GM23248 (cell line): Measurements from ENCODE around the gene ITIH2. TPM values are rescaled to one million over a fixed set of nuclear protein-coding genes. Genes with fewer than 3 reads are reported as not detected.
"Not testable (repeated sequence)": the region's sequence is repeated elsewhere in the genome, so short reads cannot be mapped to it uniquely, and the experiment has no call there.

ENCODE experiments used
- DNase-seq: peaks from one replicate; pipeline ENCODE4 v3.0.0-alpha.2; 2015
- H2AFZ ChIP-seq: fragments of 200-600 bp; sonication (generic); 2 replicates; pipeline ENCODE4 v1.6.1; 2016; ENCODE audit warnings: antibody characterized with exemption
- H3F3A ChIP-seq: fragments of 200-600 bp; sonication (generic); 2 replicates; pipeline ENCODE4 v1.6.1; 2016; ENCODE audit warnings: mild to moderate bottlenecking, antibody characterized with exemption, mixed run types; ENCODE audit not compliant: insufficient read depth
- H3K27ac ChIP-seq: fragments of 200-600 bp; sonication (generic); 2 replicates; pipeline ENCODE4 v1.5.1; 2016; ENCODE audit warnings: mild to moderate bottlenecking
- H3K27me3 ChIP-seq: fragments of 200-600 bp; sonication (generic); replicated peaks from 2 replicates; pipeline ENCODE4 v1.6.1; 2016; ENCODE audit warnings: mild to moderate bottlenecking; ENCODE audit not compliant: insufficient read depth
- H3K36me3 ChIP-seq: fragments of 200-600 bp; sonication (generic); 2 replicates; pipeline ENCODE4 v1.6.1; 2016; ENCODE audit warnings: low read depth, mild to moderate bottlenecking
- H3K4me1 ChIP-seq: fragments of 200-600 bp; sonication (generic); 2 replicates; pipeline ENCODE4 v1.6.1; 2016; ENCODE audit warnings: mild to moderate bottlenecking; ENCODE audit not compliant: insufficient read depth
- H3K4me2 ChIP-seq: fragments of 200-600 bp; sonication (generic); one replicate; pipeline ENCODE4 v1.6.1; 2016; ENCODE audit warnings: mild to moderate bottlenecking; ENCODE audit not compliant: unreplicated experiment
- H3K4me3 ChIP-seq: fragments of 200-600 bp; sonication (generic); 2 replicates; pipeline ENCODE4 v1.5.1; 2016; ENCODE audit warnings: mild to moderate bottlenecking
- H3K79me2 ChIP-seq: fragments of 200-600 bp; sonication (generic); 2 replicates; pipeline ENCODE4 v1.6.1; 2016; ENCODE audit warnings: mild to moderate bottlenecking; ENCODE audit not compliant: insufficient read depth
- H3K9ac ChIP-seq: fragments of 200-600 bp; sonication (generic); 2 replicates; pipeline ENCODE4 v1.6.1; 2016; ENCODE audit warnings: mild to moderate bottlenecking
- H3K9me2 ChIP-seq: fragments of 200-600 bp; sonication (generic); 2 replicates; pipeline ENCODE4 v1.6.1; 2016; ENCODE audit warnings: mixed run types, mild to moderate bottlenecking, moderate library complexity; ENCODE audit not compliant: insufficient read depth
- H3K9me3 ChIP-seq: fragments of 200-600 bp; sonication (generic); one replicate; pipeline ENCODE4 v1.6.1; 2017; ENCODE audit warnings: low read depth
- H4K20me1 ChIP-seq: fragments of 200-600 bp; sonication (generic); 2 replicates; pipeline ENCODE4 v1.6.0; 2016; ENCODE audit not compliant: insufficient read depth
- EZH2 ChIP-seq: fragments of 200-600 bp; sonication (generic); IDR thresholded peaks from 2 replicates; pipeline ENCODE4 v1.6.1; 2018; ENCODE audit warnings: antibody characterized with exemption, mild to moderate bottlenecking; ENCODE audit not compliant: insufficient read depth, poor library complexity, severe bottlenecking
- EZH2phosphoT487 ChIP-seq: fragments of 200-600 bp; sonication (generic); IDR thresholded peaks from 2 replicates; pipeline ENCODE4 v1.6.1; 2018; ENCODE audit warnings: antibody characterized with exemption, moderate library complexity, mild to moderate bottlenecking, low read depth; ENCODE audit not compliant: insufficient read depth
- WGBS, 2 experiments: methylation state at CpG; one replicate each; pipeline ENCODE4 v1.1.6; 2015 to 2017; ENCODE audit warnings: low lambda C conversion rate in 2 of 2, low coverage in 1 of 2; ENCODE audit errors: missing lambda C conversion rate in 2 of 2; 5-methylcytosine and 5-hydroxymethylcytosine counted together
- in situ Hi-C: fragments of 300-500 bp; cut with MboI; formaldehyde crosslinking; loops from 2 replicates; pipeline ENCODE4 v1.15.0; 2020
- polyA plus RNA-seq: library from polyadenylated mRNA; unstranded; fragments of >200 nt; fragmentation: Nextera tagmentation; extraction: Ambion mirVana; gene quantifications from 2 replicates; pipeline ENCODE4 v1.2.1, GENCODE V29; 2016
- total RNA-seq: library from RNA; depleted of rRNA; stranded (reverse); fragments of >200 nt; shearing (Covaris generic); gene quantifications from 2 replicates; pipeline ENCODE4 v1.2.3, GENCODE V29; 2014

ITIH2 gene
- total and polyA plus RNA-seq, 2 experiments from 2014 or later: not detected

DNA sequence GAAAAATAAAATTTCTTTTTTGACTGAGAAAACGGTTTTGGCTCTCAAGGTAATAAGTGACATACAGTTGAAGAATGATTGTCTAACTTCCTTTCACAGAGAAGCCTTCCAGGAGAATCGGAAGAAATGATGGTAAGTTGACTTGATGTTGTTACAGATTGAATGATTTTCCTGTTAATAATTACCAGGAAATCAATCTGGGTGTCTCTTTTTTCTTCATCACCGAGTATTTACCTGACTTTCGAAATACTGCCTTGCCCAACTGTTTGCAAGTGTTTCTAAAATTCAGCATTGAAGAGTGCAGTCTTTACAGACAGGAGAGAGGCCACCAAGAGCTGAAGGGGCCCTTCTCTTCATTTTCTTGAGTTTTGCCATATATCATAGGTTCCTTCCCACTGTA, 4.0 kb downstream of the ITIH2 start:
- no peak overlapping the region for H3K4me3 ChIP-seq
- H3K4me2 ChIP-seq: no peak overlapping the region
- peaks cover 11% of the 10 kb centered on the region for H3K27me3 ChIP-seq
- H4K20me1 ChIP-seq: no peaks in the 10 kb centered on the region
- H3K9ac ChIP-seq: no peak overlapping the region
- no peak overlapping the region for H2AFZ ChIP-seq
- in situ Hi-C loops: no loop called here
- DNase-seq: no peak
- H3K79me2 ChIP-seq: no peaks in the 10 kb centered on the region
- no peak for TF ChIP-seq EZH2
- TF ChIP-seq EZH2phosphoT487: no peak
- no peaks in the 10 kb centered on the region for H3K36me3 ChIP-seq
- no peaks in the 10 kb centered on the region for H3K9me3 ChIP-seq
- H3K4me1 ChIP-seq: no peaks in the 10 kb centered on the region
- WGBS, 2 experiments: 35 to 39% methylated on average over 4 of the region's 4 CpGs
- no peaks in the 10 kb centered on the region for H3K9me2 ChIP-seq
- no peak overlapping the region for H3K27ac ChIP-seq
- no peaks in the 10 kb centered on the region for H3F3A ChIP-seq

DNA sequence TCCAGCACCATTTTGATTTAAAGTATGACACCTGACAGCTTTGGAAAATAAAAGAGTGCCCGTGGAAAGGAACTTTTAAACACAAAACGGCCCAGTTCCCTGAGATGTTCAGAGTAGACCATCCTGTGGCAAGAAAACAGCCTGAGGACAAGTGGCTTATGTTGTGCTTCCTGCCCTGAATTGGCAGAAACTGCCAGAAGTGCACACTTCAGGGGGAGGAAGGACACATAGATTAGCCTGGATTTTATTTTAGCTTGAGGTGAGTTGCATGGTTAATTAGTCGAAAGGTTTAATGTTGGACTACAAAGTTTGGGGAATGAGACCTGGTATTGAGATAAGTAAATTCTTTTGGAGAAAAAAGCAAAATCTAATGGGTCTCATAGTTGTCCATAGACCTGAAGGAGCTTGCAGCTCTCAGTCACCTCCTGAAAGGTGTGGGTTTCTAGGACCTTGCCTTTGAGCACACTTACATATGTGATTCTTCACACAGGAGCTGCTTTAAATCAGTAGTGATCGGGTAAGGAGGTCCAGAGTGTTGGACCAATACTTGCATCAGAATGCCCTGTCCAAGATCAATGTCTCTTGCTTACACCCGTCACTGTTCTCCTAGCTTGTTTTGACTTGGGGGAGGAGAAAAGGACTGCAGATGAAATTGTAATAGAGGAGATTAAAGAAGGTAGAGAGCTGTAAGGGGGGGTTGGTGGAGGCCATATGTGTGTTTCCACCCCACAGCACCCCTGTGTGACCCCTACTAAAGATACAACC, 4.9 kb downstream of the ITIH2 start:
- no peaks in the 10 kb centered on the region for H3K4me1 ChIP-seq
- 46 to 57% methylated on average over 5 of the region's 5 CpGs for WGBS, 2 experiments
- no peak overlapping the region for H2AFZ ChIP-seq
- H3K27ac ChIP-seq: no peak overlapping the region
- in situ Hi-C loops: no loop called here
- H3K36me3 ChIP-seq: no peaks in the 10 kb centered on the region
- H3K9me2 ChIP-seq: no peaks in the 10 kb centered on the region
- H3K4me3 ChIP-seq: no peak overlapping the region
- no peaks in the 10 kb centered on the region for H3K9me3 ChIP-seq
- DNase-seq: no peak
- no peaks in the 10 kb centered on the region for H3F3A ChIP-seq
- H3K9ac ChIP-seq: no peak overlapping the region
- no peaks in the 10 kb centered on the region for H4K20me1 ChIP-seq
- H3K79me2 ChIP-seq: no peaks in the 10 kb centered on the region
- no peak overlapping the region for H3K4me2 ChIP-seq
- peaks cover 5% of the 10 kb centered on the region for H3K27me3 ChIP-seq
- TF ChIP-seq EZH2phosphoT487 (no peak), EZH2 (no peak)

DNA sequence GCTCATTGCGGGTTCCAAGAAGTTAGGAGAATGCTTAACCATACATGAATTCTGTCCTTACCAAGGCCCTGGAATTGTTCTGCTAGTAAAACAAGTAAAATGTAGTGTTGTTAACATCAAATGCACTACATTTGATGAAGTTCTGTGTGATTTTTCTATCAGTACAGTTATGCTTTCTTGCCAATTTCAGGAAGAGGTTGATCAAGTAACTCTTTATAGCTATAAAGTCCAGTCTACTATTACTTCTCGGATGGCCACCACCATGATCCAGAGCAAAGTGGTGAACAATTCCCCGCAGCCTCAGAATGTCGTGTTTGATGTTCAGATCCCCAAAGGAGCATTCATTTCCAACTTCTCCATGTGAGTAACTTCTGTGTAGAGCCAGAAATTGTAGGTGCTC, 5.7 kb downstream of the ITIH2 start:
- TF ChIP-seq EZH2phosphoT487 (no peak), EZH2 (no peak)
- Histone ChIP-seq H3K36me3 (no peaks in the 10 kb centered on the region), H3K79me2 (no peaks in the 10 kb centered on the region), H3K9me3 (no peaks in the 10 kb centered on the region), H3K4me1 (no peaks in the 10 kb centered on the region), H3K27me3 (no peaks in the 10 kb centered on the region; the same call in 1 of the 2 replicates), H3K9me2 (no peaks in the 10 kb centered on the region), H3K27ac (no peak overlapping the region), H3F3A (no peaks in the 10 kb centered on the region), H2AFZ (no peak overlapping the region), H4K20me1 (no peaks in the 10 kb centered on the region), H3K9ac (no peak overlapping the region), H3K4me3 (no peak overlapping the region), H3K4me2 (no peak overlapping the region)
- 47 to 57% methylated on average over 4 of the region's 4 CpGs for WGBS, 2 experiments
- in situ Hi-C loops: no loop called here
- DNase-seq: no peak

DNA sequence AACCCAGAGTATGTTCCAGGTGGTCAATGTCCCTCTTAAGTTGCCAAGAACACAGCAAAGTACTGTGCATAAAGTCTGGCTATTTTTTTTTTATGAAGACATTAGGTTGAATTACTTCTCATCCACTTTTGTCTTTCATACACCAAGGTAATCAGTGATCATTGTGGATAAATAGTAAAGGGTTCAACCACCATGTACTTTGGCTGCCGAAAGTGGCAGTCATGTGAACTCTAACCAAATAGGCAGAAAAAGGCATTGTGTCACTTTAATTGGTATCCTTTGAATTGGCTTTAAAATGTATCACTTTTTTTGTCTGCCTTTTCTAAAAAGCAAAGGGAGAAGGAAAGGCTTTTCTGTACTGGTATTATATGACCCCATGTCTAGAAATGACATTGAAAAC, 7.3 kb downstream of the ITIH2 start:
- 50 to 73% methylated on average over 1 of the region's 1 CpG for WGBS, 2 experiments

DNA sequence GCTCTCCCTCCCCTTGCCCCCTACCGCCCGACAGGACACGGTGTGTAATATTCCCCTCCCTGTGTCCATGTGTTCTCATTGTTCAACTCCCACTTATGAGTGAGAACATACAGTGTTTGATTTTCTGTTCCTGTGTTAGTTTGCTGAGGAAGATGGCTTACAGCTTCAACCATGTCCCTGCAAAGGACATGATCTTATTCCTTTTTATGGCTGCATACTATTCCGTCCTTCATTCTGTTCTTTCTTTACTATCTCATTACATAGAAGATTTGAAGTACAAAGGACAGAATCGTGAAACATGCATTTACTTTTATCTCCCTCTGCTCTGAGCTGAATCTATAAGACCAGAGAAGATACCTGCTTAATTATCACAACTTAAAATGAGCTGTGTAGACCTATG, 8.0 kb downstream of the ITIH2 start:
- H3K4me2 ChIP-seq, H3K9ac ChIP-seq, DNase-seq, H3K27ac ChIP-seq, H3K36me3 ChIP-seq, H3K9me3 ChIP-seq, H2AFZ ChIP-seq, H3F3A ChIP-seq, in situ Hi-C loops, H3K27me3 ChIP-seq, H3K4me1 ChIP-seq, H3K4me3 ChIP-seq, H3K79me2 ChIP-seq, H4K20me1 ChIP-seq, H3K9me2 ChIP-seq: not testable (repeated sequence)
- 56 to 58% methylated on average over 4 to 5 of the region's 5 CpGs for WGBS, 2 experiments

More for the DNA sequence above, 7.3 kb downstream of the ITIH2 start:
- no peaks in the 10 kb centered on the region for H3K9me3 ChIP-seq
- no peaks in the 10 kb centered on the region for H3K79me2 ChIP-seq
- H3K4me1 ChIP-seq: no peaks in the 10 kb centered on the region
- no peak overlapping the region for H3K4me2 ChIP-seq
- H3K36me3 ChIP-seq: no peaks in the 10 kb centered on the region
- no peaks in the 10 kb centered on the region for H3F3A ChIP-seq
- no peaks in the 10 kb centered on the region; the same call in 1 of the 2 replicates for H3K27me3 ChIP-seq
- H4K20me1 ChIP-seq: no peaks in the 10 kb centered on the region
- no peak overlapping the region for H3K4me3 ChIP-seq
- in situ Hi-C loops: no loop called here
- DNase-seq: no peak
- H3K9ac ChIP-seq: no peak overlapping the region
- no peak for TF ChIP-seq EZH2
- no peak for TF ChIP-seq EZH2phosphoT487
- H3K27ac ChIP-seq: no peak overlapping the region
- H2AFZ ChIP-seq: no peak overlapping the region
- H3K9me2 ChIP-seq: no peaks in the 10 kb centered on the region
